ENCODE results near the gene TPSD1. TPM values are rescaled to one million over a fixed set of nuclear protein-coding genes. Genes with fewer than 3 reads are reported as not detected.

TPSD1 gene
- polyA plus RNA-seq, 2 of the 4 experiments (the other 2 are of a cell fraction), result not detected

DNA sequence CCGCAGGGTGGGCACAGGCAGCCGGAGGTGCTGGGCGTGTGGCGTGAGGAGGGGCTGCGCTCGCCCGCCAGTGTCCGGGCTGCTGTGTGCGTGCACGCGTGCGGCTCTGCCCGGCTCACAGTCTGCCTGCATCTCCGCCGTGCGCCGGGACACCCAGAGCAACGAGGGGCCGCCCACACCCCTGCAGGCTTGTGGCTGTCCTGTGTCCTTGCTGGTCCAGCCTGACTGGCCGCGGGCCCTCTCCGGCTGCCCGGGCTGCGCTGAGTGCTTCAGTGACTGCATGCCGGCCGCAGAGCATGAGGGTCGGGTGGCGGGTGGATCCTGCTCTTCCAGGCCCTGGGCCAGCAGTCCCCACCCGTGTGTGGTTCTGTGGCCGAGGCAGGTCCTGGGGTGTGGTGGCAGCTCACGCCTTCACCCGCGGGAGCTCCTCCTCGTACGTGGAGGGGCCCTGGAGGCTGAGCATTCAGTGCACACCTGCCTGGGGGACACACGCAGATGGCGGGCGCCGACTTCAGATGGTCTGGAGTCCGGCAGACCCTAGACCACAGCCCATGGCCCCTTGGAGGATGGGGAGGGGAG lies 43.2 kb upstream of the TPSD1 start:
- ChIA-PET CTCF (no interaction called here), POLR2A (no interaction called here)
- no peak for DNase-seq (ENCODE audit: low read depth in 1 of 2, low spot score in 1 of 2)
- FAIRE-seq, result no peak
- Histone ChIP-seq H3K4me1 (no peaks in the 10 kb centered on the region), H3K4me3 (no peak overlapping the region), H3K4me2 (no peak overlapping the region), H3K9me3 (no peaks in the 10 kb centered on the region), H3K27ac (no peak overlapping the region)
- ATAC-seq, result no peak
- TF ChIP-seq POLR2A (IDR thresholded peaks at IDR 0.05; ENCODE audit: low read length), result no peak
- TF ChIP-seq EHF (CRISPR knock-in tag; IDR thresholded peaks at IDR 0.05), result no peak
- TF ChIP-seq NR3C1 (IDR thresholded peaks at IDR 0.05), result no peak
- no peak for TF ChIP-seq ZC3H11A (IDR thresholded peaks at IDR 0.05)
- TF ChIP-seq JUN (IDR thresholded peaks at IDR 0.05), result no peak
- no peak for TF ChIP-seq TP53 (CRISPR knock-in tag; IDR thresholded peaks at IDR 0.05)
- TF ChIP-seq ZFP36 (IDR thresholded peaks at IDR 0.05; ENCODE audit: borderline replicate concordance, partially characterized antibody), result no peak
- no peak for TF ChIP-seq TFCP2L1 (CRISPR knock-in tag; IDR thresholded peaks at IDR 0.05)
- TF ChIP-seq FOSB (CRISPR knock-in tag; IDR thresholded peaks at IDR 0.05), result no peak
- no peak for TF ChIP-seq FOXS1 (CRISPR knock-in tag; IDR thresholded peaks at IDR 0.05)
- TF ChIP-seq MAFK (IDR thresholded peaks at IDR 0.05; ENCODE audit: partially characterized antibody), result no peak
- 95% methylated on average over 14 of the region's 40 CpGs for WGBS (ENCODE audit: missing lambda C conversion rate)

DNA sequence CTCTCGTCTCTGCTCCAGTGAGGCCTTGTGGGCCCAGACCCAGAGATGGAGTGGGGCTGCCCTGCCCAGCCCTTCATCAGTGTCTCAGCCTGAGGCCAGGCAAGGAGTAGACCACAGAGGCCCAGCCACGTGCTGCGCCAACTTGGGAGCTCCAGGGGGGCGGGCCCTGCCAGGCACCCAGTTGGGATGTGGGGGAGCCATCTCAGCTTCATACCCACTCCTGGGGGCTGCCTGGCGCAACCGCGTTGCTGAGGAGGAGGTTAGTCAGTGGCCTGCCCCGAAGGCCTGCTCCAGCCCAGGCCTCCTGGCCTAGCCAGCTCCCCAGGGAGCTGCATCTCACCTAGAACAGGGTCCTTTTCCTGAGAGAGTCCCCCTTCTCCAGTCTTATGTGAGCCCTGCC lies 42.6 kb upstream of the TPSD1 start:
- no peak for TF ChIP-seq BHLHE40 (IDR thresholded peaks at IDR 0.05; ENCODE audit: low read depth, low read length)
- TF ChIP-seq SMC3 (IDR thresholded peaks at IDR 0.05), result no peak
- TF ChIP-seq GATA3 (IDR thresholded peaks at IDR 0.05; ENCODE audit: borderline replicate concordance), result no peak
- TF ChIP-seq EP300 (IDR thresholded peaks at IDR 0.05), result no peak
- TF ChIP-seq FOSB (CRISPR knock-in tag; IDR thresholded peaks at IDR 0.05), result no peak
- TF ChIP-seq CHD2 (IDR thresholded peaks at IDR 0.05; ENCODE audit: low read length, partially characterized antibody), result no peak
- TF ChIP-seq RARB (CRISPR knock-in tag; IDR thresholded peaks at IDR 0.05), result no peak
- no peak for TF ChIP-seq KDM1A (IDR thresholded peaks at IDR 0.05; ENCODE audit: low read depth)
- TF ChIP-seq FOXS1 (CRISPR knock-in tag; IDR thresholded peaks at IDR 0.05), result no peak
- no peak for TF ChIP-seq SREBF2 (IDR thresholded peaks at IDR 0.05)
- TF ChIP-seq ZNF302 (CRISPR knock-in tag; IDR thresholded peaks at IDR 0.05), result no peak
- TF ChIP-seq CHD4 (IDR thresholded peaks at IDR 0.05; ENCODE audit: borderline replicate concordance), result no peak
- no peak for TF ChIP-seq ZSCAN20 (CRISPR knock-in tag; IDR thresholded peaks at IDR 0.05)
- TF ChIP-seq NR3C1 (IDR thresholded peaks at IDR 0.05), result no peak
- Histone ChIP-seq H3K9me3 (no peaks in the 10 kb centered on the region), H3K27ac (no peak overlapping the region), H3K4me2 (no peak overlapping the region), H3K4me1 (no peaks in the 10 kb centered on the region), H3K4me3 (no peak overlapping the region)
- ATAC-seq (no peak), DNase-seq (ENCODE audit: low read depth in 1 of 2, low spot score in 1 of 2) (no peak), FAIRE-seq (no peak)
- 90% methylated on average over 7 of the region's 8 CpGs for WGBS (ENCODE audit: missing lambda C conversion rate)
- CTCF ChIA-PET, result no interaction called here
- POLR2A ChIA-PET, result no interaction called here

DNA sequence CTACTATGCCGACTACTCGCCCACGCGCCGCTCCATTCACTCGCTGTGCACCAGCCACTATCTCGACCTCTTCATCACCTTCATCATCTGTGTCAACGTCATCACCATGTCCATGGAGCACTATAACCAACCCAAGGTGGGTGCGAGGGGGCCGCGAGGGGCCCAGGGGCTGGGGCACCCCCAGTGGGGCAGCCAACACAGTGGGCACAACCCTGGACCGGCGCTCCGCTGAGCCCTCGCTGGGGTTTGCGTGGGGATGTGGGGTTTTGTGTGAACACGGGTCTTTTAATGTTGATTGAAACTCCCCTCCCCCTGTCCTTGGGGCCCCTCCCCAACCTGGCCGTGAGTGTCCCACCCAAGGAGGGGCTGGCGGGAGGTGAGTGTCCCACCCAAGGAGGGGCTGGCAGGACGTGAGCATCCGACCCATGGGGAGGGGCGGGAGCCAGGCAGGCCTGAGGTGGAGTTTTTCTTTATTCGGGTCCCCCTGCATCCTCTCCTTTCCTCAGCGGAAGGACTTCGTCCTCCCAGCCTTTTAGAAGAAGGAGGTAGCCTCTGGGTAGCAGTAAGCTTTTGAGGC lies 42.0 kb upstream of the TPSD1 start:
- ChIA-PET CTCF (interaction anchor here (1.0 to 1.7 kb wide), 3 partner anchors 7 to 105 kb away, joined by 3 to 5 read pairs (median 3); no protein-coding TSS in a partner anchor), POLR2A (no interaction called here)
- H3K4me2 ChIP-seq, result no peak overlapping the region
- no peak overlapping the region for H3K27ac ChIP-seq
- DNase-seq (ENCODE audit: low read depth in 1 of 2, low spot score in 1 of 2) (no peak), ATAC-seq (no peak), FAIRE-seq (no peak)
- 86% methylated on average over 22 of the region's 25 CpGs for WGBS (ENCODE audit: missing lambda C conversion rate)
- H3K4me3 ChIP-seq, result no peak overlapping the region
- no peaks in the 10 kb centered on the region for H3K9me3 ChIP-seq
- H3K4me1 ChIP-seq, result no peaks in the 10 kb centered on the region
- TF ChIP-seq EHF (CRISPR knock-in tag; IDR thresholded peaks at IDR 0.05), result no peak
- TF ChIP-seq HEYL (CRISPR knock-in tag; IDR thresholded peaks at IDR 0.05), result no peak
- TF ChIP-seq RAD21 (conservative IDR thresholded peaks at IDR 0.05 in 1 of 2, IDR thresholded peaks at IDR 0.05 in 1 of 2), result no peak
- no peak for TF ChIP-seq POLR2A (IDR thresholded peaks at IDR 0.05; ENCODE audit: low read length)
- TF ChIP-seq FOXS1 (CRISPR knock-in tag; IDR thresholded peaks at IDR 0.05), result no peak
- TF ChIP-seq CEBPB (IDR thresholded peaks at IDR 0.05), result no peak
- TF ChIP-seq, protein P1, sequence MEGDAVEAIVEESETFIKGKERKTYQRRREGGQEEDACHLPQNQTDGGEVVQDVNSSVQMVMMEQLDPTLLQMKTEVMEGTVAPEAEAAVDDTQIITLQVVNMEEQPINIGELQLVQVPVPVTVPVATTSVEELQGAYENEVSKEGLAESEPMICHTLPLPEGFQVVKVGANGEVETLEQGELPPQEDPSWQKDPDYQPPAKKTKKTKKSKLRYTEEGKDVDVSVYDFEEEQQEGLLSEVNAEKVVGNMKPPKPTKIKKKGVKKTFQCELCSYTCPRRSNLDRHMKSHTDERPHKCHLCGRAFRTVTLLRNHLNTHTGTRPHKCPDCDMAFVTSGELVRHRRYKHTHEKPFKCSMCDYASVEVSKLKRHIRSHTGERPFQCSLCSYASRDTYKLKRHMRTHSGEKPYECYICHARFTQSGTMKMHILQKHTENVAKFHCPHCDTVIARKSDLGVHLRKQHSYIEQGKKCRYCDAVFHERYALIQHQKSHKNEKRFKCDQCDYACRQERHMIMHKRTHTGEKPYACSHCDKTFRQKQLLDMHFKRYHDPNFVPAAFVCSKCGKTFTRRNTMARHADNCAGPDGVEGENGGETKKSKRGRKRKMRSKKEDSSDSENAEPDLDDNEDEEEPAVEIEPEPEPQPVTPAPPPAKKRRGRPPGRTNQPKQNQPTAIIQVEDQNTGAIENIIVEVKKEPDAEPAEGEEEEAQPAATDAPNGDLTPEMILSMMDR (IDR thresholded peaks at IDR 0.05), result no peak
- no peak for TF ChIP-seq ZFP36 (IDR thresholded peaks at IDR 0.05; ENCODE audit: borderline replicate concordance, partially characterized antibody)
- no peak for TF ChIP-seq TFCP2L1 (CRISPR knock-in tag; IDR thresholded peaks at IDR 0.05)
- no peak for TF ChIP-seq TP53 (CRISPR knock-in tag; IDR thresholded peaks at IDR 0.05)
- TF ChIP-seq, protein P2, sequence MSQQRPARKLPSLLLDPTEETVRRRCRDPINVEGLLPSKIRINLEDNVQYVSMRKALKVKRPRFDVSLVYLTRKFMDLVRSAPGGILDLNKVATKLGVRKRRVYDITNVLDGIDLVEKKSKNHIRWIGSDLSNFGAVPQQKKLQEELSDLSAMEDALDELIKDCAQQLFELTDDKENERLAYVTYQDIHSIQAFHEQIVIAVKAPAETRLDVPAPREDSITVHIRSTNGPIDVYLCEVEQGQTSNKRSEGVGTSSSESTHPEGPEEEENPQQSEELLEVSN (IDR thresholded peaks at IDR 0.05; ENCODE audit: borderline replicate concordance, low read depth), result no peak
- TF ChIP-seq PHF8 (IDR thresholded peaks at IDR 0.05; ENCODE audit: borderline replicate concordance, low read depth), result no peak
- no peak for TF ChIP-seq GATA3 (IDR thresholded peaks at IDR 0.05; ENCODE audit: borderline replicate concordance)
- no peak for TF ChIP-seq JUNB (IDR thresholded peaks at IDR 0.05)
- no peak for TF ChIP-seq ZSCAN20 (CRISPR knock-in tag; IDR thresholded peaks at IDR 0.05)
- TF ChIP-seq KDM1A (IDR thresholded peaks at IDR 0.05; ENCODE audit: low read depth), result no peak
- TF ChIP-seq, protein P3, sequence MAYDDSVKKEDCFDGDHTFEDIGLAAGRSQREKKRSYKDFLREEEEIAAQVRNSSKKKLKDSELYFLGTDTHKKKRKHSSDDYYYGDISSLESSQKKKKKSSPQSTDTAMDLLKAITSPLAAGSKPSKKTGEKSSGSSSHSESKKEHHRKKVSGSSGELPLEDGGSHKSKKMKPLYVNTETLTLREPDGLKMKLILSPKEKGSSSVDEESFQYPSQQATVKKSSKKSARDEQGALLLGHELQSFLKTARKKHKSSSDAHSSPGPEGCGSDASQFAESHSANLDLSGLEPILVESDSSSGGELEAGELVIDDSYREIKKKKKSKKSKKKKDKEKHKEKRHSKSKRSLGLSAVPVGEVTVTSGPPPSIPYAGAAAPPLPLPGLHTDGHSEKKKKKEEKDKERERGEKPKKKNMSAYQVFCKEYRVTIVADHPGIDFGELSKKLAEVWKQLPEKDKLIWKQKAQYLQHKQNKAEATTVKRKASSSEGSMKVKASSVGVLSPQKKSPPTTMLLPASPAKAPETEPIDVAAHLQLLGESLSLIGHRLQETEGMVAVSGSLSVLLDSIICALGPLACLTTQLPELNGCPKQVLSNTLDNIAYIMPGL (CRISPR knock-in tag; IDR thresholded peaks at IDR 0.05; ENCODE audit: borderline replicate concordance), result no peak
- TF ChIP-seq, protein P4, sequence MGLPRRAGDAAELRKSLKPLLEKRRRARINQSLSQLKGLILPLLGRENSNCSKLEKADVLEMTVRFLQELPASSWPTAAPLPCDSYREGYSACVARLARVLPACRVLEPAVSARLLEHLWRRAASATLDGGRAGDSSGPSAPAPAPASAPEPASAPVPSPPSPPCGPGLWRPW (IDR thresholded peaks at IDR 0.05), result no peak
- TF ChIP-seq NFE2L2 (conservative IDR thresholded peaks at IDR 0.05; ENCODE audit: low read length), result no peak

All from A549 (cell line).